ENCODE results near the gene LBR.

- TF ChIP-seq CTCF (IDR thresholded peaks at IDR 0.05) (no peak), POLR2A (IDR thresholded peaks at IDR 0.05) (no peak)
Measured at GRCh38 chr1:225435076-225435475, 7.2 kb upstream of the LBR start.
